Breast epithelium (tissue), 4 donors: ENCODE data around the gene ATOX1. TPM values are rescaled to one million over a fixed set of nuclear protein-coding genes. Genes with fewer than 3 reads are reported as not detected.

ENCODE experiments used
- DNase-seq, 2 donors: peaks; one replicate each; pipeline ENCODE4 v3.0.0-alpha.2; 2019; ENCODE audit warnings: low spot score in 2 of 2
- H3K27ac ChIP-seq, 2 donors: fragments of 200-600 bp; sonication (generic) in 1 of 2; one replicate each; pipeline ENCODE4 v1.5.1; 2016 to 2019; ENCODE audit warnings: mild to moderate bottlenecking in 1 of 2
- H3K27me3 ChIP-seq, 2 donors: fragments of 200-600 bp; sonication (generic) in 1 of 2; one replicate each; pipeline versions ENCODE4 v1.5.1 to v1.6.0; 2017 to 2019; ENCODE audit warnings: control low read depth in 1 of 2, mild to moderate bottlenecking in 1 of 2
- H3K36me3 ChIP-seq: fragments of 200-600 bp; one replicate; pipeline ENCODE4 v1.5.1; 2019
- H3K4me1 ChIP-seq, 2 donors: fragments of 200-600 bp; sonication (generic); one replicate each; pipeline ENCODE4 v1.5.1; 2016 to 2019; ENCODE audit warnings: control low read depth in 1 of 2
- H3K4me3 ChIP-seq, 3 donors: fragments of 200-600 bp; sonication (generic); 1 replicate in 2 of 3; 2 replicates in 1 of 3; pipeline ENCODE4 v1.5.1; 2016 to 2019; ENCODE audit warnings: mild to moderate bottlenecking in 3 of 3, moderate library complexity in 2 of 3
- H3K9me3 ChIP-seq, 2 donors: fragments of 200-600 bp; sonication (generic) in 1 of 2; one replicate each; pipeline ENCODE4 v1.5.1; 2016 to 2019; ENCODE audit warnings: control low read depth in 1 of 2
- CTCF ChIP-seq, 3 donors: fragments of 450-650 bp; IDR thresholded peaks; one replicate each; pipeline ENCODE4 v1.5.1; 2016 to 2017; ENCODE audit warnings: antibody characterized with exemption in 3 of 3, mild to moderate bottlenecking in 3 of 3, moderate library complexity in 3 of 3
- POLR2A ChIP-seq: fragments of 450-650 bp; IDR thresholded peaks from one replicate; pipeline ENCODE4 v1.6.1; 2016; ENCODE audit warnings: antibody characterized with exemption, mild to moderate bottlenecking, moderate library complexity
- POLR2AphosphoS5 ChIP-seq, 3 donors: sonication (generic); formaldehyde crosslinking; IDR thresholded peaks; one replicate each; pipeline ENCODE4 v1.6.1; 2017; ENCODE audit warnings: antibody characterized with exemption in 3 of 3
- intact Hi-C: fragments of 100-400 bp; cut with DNase I; formaldehyde crosslinking; loops from one replicate; pipeline ENCODE4 v1.15.1; 2023; ENCODE audit warnings: low total_unique reads
- total RNA-seq, 3 donors: library from RNA; depleted of rRNA; stranded (reverse); fragments of >200 nt; gene quantifications; one replicate each; pipeline ENCODE4 v1.1.0, GENCODE V29; 2016

The ATOX1 gene
- total RNA-seq, 3 donors from 2014 or later, result 119 to 138 (median 120) TPM

- H3K27ac ChIP-seq, result no peak overlapping the region
- no peaks in the 10 kb centered on the region for H3K4me1 ChIP-seq
- no peak overlapping the region for H3K4me3 ChIP-seq
- no peaks in the 10 kb centered on the region for H3K9me3 ChIP-seq
- no peak for DNase-seq
- intact Hi-C loops, result no loop called here
- no peaks in the 10 kb centered on the region for H3K27me3 ChIP-seq
- TF ChIP-seq CTCF (IDR thresholded peaks at IDR 0.05) (no peak), POLR2AphosphoS5 (IDR thresholded peaks at IDR 0.05) (no peak), POLR2A (no peak)
- peaks cover 20% of the 10 kb centered on the region for H3K36me3 ChIP-seq
These were observed 40.2 kb upstream of the ATOX1 start for GRCh38 chr5:151798674-151799073.

- TF ChIP-seq POLR2AphosphoS5 (IDR thresholded peaks at IDR 0.05) (no peak), POLR2A (no peak), CTCF (IDR thresholded peaks at IDR 0.05) (no peak)
- no peak overlapping the region for H3K4me3 ChIP-seq
- no peaks in the 10 kb centered on the region for H3K27me3 ChIP-seq
- no peak overlapping the region for H3K27ac ChIP-seq
- no peaks in the 10 kb centered on the region for H3K9me3 ChIP-seq
- H3K36me3 ChIP-seq, result peaks cover 18% of the 10 kb centered on the region
- intact Hi-C loops, result no loop called here
- DNase-seq, result no peak
- no peaks in the 10 kb centered on the region for H3K4me1 ChIP-seq
These were observed 37.0 kb upstream of the ATOX1 start for GRCh38 chr5:151795426-151795825.

- Histone ChIP-seq H3K4me3 (no peak overlapping the region), H3K27me3 (no peaks in the 10 kb centered on the region), H3K9me3 (no peaks in the 10 kb centered on the region), H3K27ac (no peak overlapping the region), H3K36me3 (peaks cover 6% of the 10 kb centered on the region), H3K4me1 (no peaks in the 10 kb centered on the region)
- intact Hi-C loops, result no loop called here
- no peak for DNase-seq
- TF ChIP-seq POLR2AphosphoS5 (IDR thresholded peaks at IDR 0.05) (no peak), POLR2A (no peak), CTCF (IDR thresholded peaks at IDR 0.05) (no peak)
These were observed 34.9 kb upstream of the ATOX1 start for GRCh38 chr5:151793358-151793757.

GRCh38 chr5:151787817-151788216 is 29.4 kb upstream of the ATOX1 start:
- TF ChIP-seq CTCF (IDR thresholded peaks at IDR 0.05), result no peak
- TF ChIP-seq POLR2A, result no peak
- no peak for TF ChIP-seq POLR2AphosphoS5 (IDR thresholded peaks at IDR 0.05)
- Histone ChIP-seq H3K4me1 (no peaks in the 10 kb centered on the region), H3K4me3 (no peak overlapping the region), H3K9me3 (no peaks in the 10 kb centered on the region), H3K27me3 (no peaks in the 10 kb centered on the region), H3K36me3 (no peaks in the 10 kb centered on the region), H3K27ac (no peak overlapping the region)
- DNase-seq, result no peak
- intact Hi-C loops, result no loop called here

- TF ChIP-seq CTCF (IDR thresholded peaks at IDR 0.05) (no peak), POLR2AphosphoS5 (IDR thresholded peaks at IDR 0.05) (no peak), POLR2A (no peak)
- Histone ChIP-seq H3K4me3 (no peak overlapping the region), H3K4me1 (peaks cover 0 to under 1% of the 10 kb centered on the region in 2 donors), H3K27me3 (no peaks in the 10 kb centered on the region), H3K9me3 (no peaks in the 10 kb centered on the region), H3K36me3 (no peaks in the 10 kb centered on the region), H3K27ac (no peak overlapping the region)
- no peak for DNase-seq
- intact Hi-C loops, result no loop called here
These were observed 28.0 kb upstream of the ATOX1 start for GRCh38 chr5:151786468-151786867.
